HepG2 (cell line): ENCODE measurements around the gene EPB41L2. TPM values are rescaled to one million over a fixed set of nuclear protein-coding genes. Genes with fewer than 3 reads are reported as not detected.

Experiments
- CCDC6 ChIP-seq: sonication (generic); formaldehyde crosslinking; IDR thresholded peaks from 2 replicates; pipeline ENCODE4 v1.8.1; 2022; ENCODE audit warnings: mild to moderate bottlenecking, missing genetic modification reagents, moderate library complexity
- DNMT1 ChIP-seq: sonication (generic); formaldehyde crosslinking; IDR thresholded peaks from 2 replicates; pipeline ENCODE4 v1.5.1; 2020; ENCODE audit warnings: mild to moderate bottlenecking, missing genetic modification reagents
- FIP1L1 ChIP-seq: fragments of 200-400 bp; formaldehyde crosslinking; IDR thresholded peaks from 2 replicates; pipeline ENCODE4 v1.6.1; 2018; ENCODE audit warnings: low read depth, mild to moderate bottlenecking, low read length, moderate library complexity, borderline replicate concordance; ENCODE audit not compliant: insufficient read depth
- HOXD1 ChIP-seq: sonication (generic); formaldehyde crosslinking; IDR thresholded peaks from 2 replicates; pipeline ENCODE4 v1.5.0; 2020; ENCODE audit warnings: missing genetic modification reagents
- MED1 ChIP-seq: sonication (generic); formaldehyde crosslinking; IDR thresholded peaks from 2 replicates; pipeline ENCODE4 v1.4.0; 2020; ENCODE audit warnings: missing genetic modification reagents
- MIXL1 ChIP-seq: IDR thresholded peaks from 2 replicates; pipeline ENCODE4 v1.6.1; 2016
- NCOA2 ChIP-seq: sonication (generic); formaldehyde crosslinking; IDR thresholded peaks from 2 replicates; pipeline ENCODE4 v1.8.0; 2022; ENCODE audit warnings: inconsistent platforms
- POLR2A ChIP-seq, 2 experiments: IDR thresholded peaks; 2 replicates each; pipeline ENCODE4 v1.6.1; 2011; ENCODE audit warnings: low read depth in 2 of 2, low read length in 2 of 2, mild to moderate bottlenecking in 1 of 2, moderate library complexity in 1 of 2; ENCODE audit not compliant: insufficient read depth in 1 of 2
- RBM39 ChIP-seq: fragments of 200-400 bp; formaldehyde crosslinking; IDR thresholded peaks from one replicate; pipeline ENCODE4 v1.6.1; 2018; ENCODE audit warnings: antibody characterized with exemption, mild to moderate bottlenecking, low read depth, low read length; ENCODE audit not compliant: poor library complexity, severe bottlenecking
- SIN3B ChIP-seq: fragments of 150-350 bp; IDR thresholded peaks from 2 replicates; pipeline ENCODE4 v1.6.1; 2014; ENCODE audit warnings: low read length
- SNRNP70 ChIP-seq: fragments of 200-400 bp; formaldehyde crosslinking; IDR thresholded peaks from 2 replicates; pipeline ENCODE4 v1.6.1; 2017; ENCODE audit warnings: mild to moderate bottlenecking, low read depth, low read length, moderate library complexity
- SP2 ChIP-seq: sonication (generic); formaldehyde crosslinking; IDR thresholded peaks from 2 replicates; pipeline ENCODE4 v1.5.1; 2020; ENCODE audit warnings: mild to moderate bottlenecking, missing genetic modification reagents
- SP4 ChIP-seq: sonication (generic); formaldehyde crosslinking; IDR thresholded peaks from 2 replicates; pipeline ENCODE4 v1.8.1; 2023; ENCODE audit warnings: mild to moderate bottlenecking, missing genetic modification reagents
- STAG1 ChIP-seq: sonication (generic); formaldehyde crosslinking; IDR thresholded peaks from 2 replicates; pipeline ENCODE4 v1.4.0; 2020; ENCODE audit warnings: missing genetic modification reagents
- TAF15 ChIP-seq: fragments of 200-400 bp; formaldehyde crosslinking; IDR thresholded peaks from one replicate; pipeline ENCODE4 v1.6.1; 2018; ENCODE audit warnings: mild to moderate bottlenecking, low read depth, low read length; ENCODE audit not compliant: poor library complexity, severe bottlenecking
- ZKSCAN5 ChIP-seq: sonication (generic); formaldehyde crosslinking; IDR thresholded peaks from 2 replicates; pipeline ENCODE4 v1.5.1; 2020; ENCODE audit warnings: mild to moderate bottlenecking, missing genetic modification reagents
- ZMYM2 ChIP-seq: sonication (generic); formaldehyde crosslinking; IDR thresholded peaks from 2 replicates; pipeline ENCODE4 v1.8.0; 2022; ENCODE audit warnings: mild to moderate bottlenecking, missing genetic modification reagents
- ZNF337 ChIP-seq: sonication (generic); formaldehyde crosslinking; IDR thresholded peaks from 2 replicates; pipeline ENCODE4 v1.5.1; 2020; ENCODE audit warnings: missing genetic modification reagents, low read depth, mild to moderate bottlenecking, borderline replicate concordance
- ZNF550 ChIP-seq: sonication (generic); formaldehyde crosslinking; IDR thresholded peaks from 2 replicates; pipeline ENCODE4 v1.4.0; 2020; ENCODE audit warnings: mild to moderate bottlenecking, missing genetic modification reagents, borderline replicate concordance
- ZNF552 ChIP-seq: sonication (generic); formaldehyde crosslinking; IDR thresholded peaks from 2 replicates; pipeline ENCODE4 v1.9.0; 2022; ENCODE audit warnings: missing genetic modification reagents, mild to moderate bottlenecking, borderline replicate concordance
- ZNF883 ChIP-seq: sonication (generic); formaldehyde crosslinking; IDR thresholded peaks from 2 replicates; pipeline ENCODE4 v1.5.1; 2020; ENCODE audit warnings: mild to moderate bottlenecking, missing genetic modification reagents; ENCODE audit errors: not compliant biosample characterization
- polyA plus RNA-seq, 8 experiments: library from polyadenylated mRNA; depleted of rRNA in 3 of 8; stranded (reverse) in 7 of 8; unstranded in 1 of 8; fragments of >200 nt; fragmentation: Illumina TruSeq in 4 of 8; extraction: Trizol in 4 of 8; gene quantifications; 2 replicates each; pipeline versions ENCODE4 v1.2.1 to v1.2.3, GENCODE V29; 2011 to 2016; ENCODE audit warnings: low read depth in 4 of 8, missing spikeins in 1 of 8, mixed read lengths in 1 of 8; ENCODE audit not compliant: insufficient read depth in 1 of 8
- total RNA-seq, 5 experiments: library from RNA; depleted of rRNA; stranded (reverse); fragments of >200 nt; fragmentation: Illumina TruSeq; extraction: Trizol; gene quantifications; 2 replicates each; pipeline ENCODE4 v1.2.3, GENCODE V29; 2016; ENCODE audit warnings: low read depth in 1 of 5
- TF ChIP-seq, protein P1 (sequence below): sonication (generic); formaldehyde crosslinking; IDR thresholded peaks from 2 replicates; pipeline ENCODE4 v1.9.0; 2021; ENCODE audit warnings: missing genetic modification reagents, borderline replicate concordance
- TF ChIP-seq, protein P2 (sequence below): sonication (generic); formaldehyde crosslinking; IDR thresholded peaks from 2 replicates; pipeline ENCODE4 v1.4.0; 2020; ENCODE audit warnings: missing genetic modification reagents
- TF ChIP-seq, protein P3 (sequence below): sonication (generic); formaldehyde crosslinking; IDR thresholded peaks from 2 replicates; pipeline ENCODE4 v1.8.1; 2022; ENCODE audit warnings: mild to moderate bottlenecking, missing genetic modification reagents
- TF ChIP-seq, protein P4 (sequence below): IDR thresholded peaks from 2 replicates; pipeline ENCODE4 v1.6.1; 2012; ENCODE audit warnings: low read depth, low read length, improper control_type of control experiment

EPB41L2 gene
- total and polyA plus RNA-seq, 2 of the 13 experiments (the other 11 are each of a cell fraction or from before 2014, with no cell fraction given): 41.7 to 56.4 TPM

DNA sequence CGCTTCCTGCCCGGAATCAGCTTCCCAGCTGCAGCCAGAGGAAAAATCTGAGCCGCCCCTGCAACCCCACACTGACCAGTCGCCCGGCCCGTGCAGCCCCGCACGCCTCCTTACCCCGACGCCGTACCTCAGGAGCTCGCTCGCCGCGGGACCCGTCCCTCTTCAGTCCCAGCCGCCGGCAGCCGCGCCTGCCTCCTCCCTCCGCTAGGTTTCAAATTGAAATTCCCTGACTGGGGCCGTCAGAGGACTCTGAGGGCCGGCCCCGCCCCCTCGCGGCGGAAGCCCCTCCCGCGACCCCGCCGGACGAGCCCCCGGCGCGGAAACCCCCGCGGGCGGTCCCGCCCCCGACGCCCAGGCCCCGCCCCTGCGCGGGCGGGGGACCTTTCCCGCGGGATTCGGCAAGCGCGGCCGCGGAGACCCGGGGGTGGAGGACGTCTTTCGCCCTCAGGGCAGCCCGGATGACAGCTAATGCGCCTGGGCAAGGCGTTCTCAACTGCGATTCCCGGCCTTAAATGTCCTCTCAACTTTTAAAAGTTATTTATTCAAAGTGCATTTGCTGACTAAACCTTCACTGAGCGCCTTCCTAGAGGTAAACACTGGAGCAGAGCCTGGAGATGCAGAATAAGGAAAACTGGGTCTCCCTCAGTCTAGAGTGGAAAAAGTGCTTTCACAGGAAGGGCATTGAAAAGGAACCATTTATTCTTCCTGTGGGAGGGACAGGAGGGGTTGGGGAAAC is at the start of gene EPB41L2 (continued):
- peak; percentile 76 to 87 for TF ChIP-seq POLR2A (IDR thresholded peaks at IDR 0.05; ENCODE audit: insufficient read depth in 1 of 2, low read depth in 2 of 2, low read length in 2 of 2)
- no peak for TF ChIP-seq ZKSCAN5
- no peak for TF ChIP-seq ZMYM2 (CRISPR knock-in tag)
- no peak for TF ChIP-seq FIP1L1
- peak; percentile 89 for TF ChIP-seq RBM39
- no peak for TF ChIP-seq ZNF337 (CRISPR knock-in tag)
- TF ChIP-seq, protein P1, sequence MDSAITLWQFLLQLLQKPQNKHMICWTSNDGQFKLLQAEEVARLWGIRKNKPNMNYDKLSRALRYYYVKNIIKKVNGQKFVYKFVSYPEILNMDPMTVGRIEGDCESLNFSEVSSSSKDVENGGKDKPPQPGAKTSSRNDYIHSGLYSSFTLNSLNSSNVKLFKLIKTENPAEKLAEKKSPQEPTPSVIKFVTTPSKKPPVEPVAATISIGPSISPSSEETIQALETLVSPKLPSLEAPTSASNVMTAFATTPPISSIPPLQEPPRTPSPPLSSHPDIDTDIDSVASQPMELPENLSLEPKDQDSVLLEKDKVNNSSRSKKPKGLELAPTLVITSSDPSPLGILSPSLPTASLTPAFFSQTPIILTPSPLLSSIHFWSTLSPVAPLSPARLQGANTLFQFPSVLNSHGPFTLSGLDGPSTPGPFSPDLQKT: no peak
- TF ChIP-seq ZNF550 (CRISPR knock-in tag): no peak
- TF ChIP-seq SP4 (CRISPR knock-in tag): peak; percentile 96
- TF ChIP-seq, protein P2, sequence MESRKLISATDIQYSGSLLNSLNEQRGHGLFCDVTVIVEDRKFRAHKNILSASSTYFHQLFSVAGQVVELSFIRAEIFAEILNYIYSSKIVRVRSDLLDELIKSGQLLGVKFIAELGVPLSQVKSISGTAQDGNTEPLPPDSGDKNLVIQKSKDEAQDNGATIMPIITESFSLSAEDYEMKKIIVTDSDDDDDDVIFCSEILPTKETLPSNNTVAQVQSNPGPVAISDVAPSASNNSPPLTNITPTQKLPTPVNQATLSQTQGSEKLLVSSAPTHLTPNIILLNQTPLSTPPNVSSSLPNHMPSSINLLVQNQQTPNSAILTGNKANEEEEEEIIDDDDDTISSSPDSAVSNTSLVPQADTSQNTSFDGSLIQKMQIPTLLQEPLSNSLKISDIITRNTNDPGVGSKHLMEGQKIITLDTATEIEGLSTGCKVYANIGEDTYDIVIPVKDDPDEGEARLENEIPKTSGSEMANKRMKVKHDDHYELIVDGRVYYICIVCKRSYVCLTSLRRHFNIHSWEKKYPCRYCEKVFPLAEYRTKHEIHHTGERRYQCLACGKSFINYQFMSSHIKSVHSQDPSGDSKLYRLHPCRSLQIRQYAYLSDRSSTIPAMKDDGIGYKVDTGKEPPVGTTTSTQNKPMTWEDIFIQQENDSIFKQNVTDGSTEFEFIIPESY (CRISPR knock-in tag): no peak
- no peak for TF ChIP-seq SNRNP70
- no peak for TF ChIP-seq TAF15
- peak; percentile 16; the same call in 1 of the 2 replicates for TF ChIP-seq NCOA2 (CRISPR knock-in tag)
- TF ChIP-seq, protein P3, sequence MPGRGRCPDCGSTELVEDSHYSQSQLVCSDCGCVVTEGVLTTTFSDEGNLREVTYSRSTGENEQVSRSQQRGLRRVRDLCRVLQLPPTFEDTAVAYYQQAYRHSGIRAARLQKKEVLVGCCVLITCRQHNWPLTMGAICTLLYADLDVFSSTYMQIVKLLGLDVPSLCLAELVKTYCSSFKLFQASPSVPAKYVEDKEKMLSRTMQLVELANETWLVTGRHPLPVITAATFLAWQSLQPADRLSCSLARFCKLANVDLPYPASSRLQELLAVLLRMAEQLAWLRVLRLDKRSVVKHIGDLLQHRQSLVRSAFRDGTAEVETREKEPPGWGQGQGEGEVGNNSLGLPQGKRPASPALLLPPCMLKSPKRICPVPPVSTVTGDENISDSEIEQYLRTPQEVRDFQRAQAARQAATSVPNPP (CRISPR knock-in tag): peak; percentile 57; the same call in 1 of the 2 replicates
- TF ChIP-seq MED1: peak; percentile 42
- TF ChIP-seq SIN3B: peak; percentile 88
- TF ChIP-seq CCDC6 (CRISPR knock-in tag): 0 out of 2 replicates have a peak, but pooled peaks have one; percentile 35
- TF ChIP-seq, protein P4, sequence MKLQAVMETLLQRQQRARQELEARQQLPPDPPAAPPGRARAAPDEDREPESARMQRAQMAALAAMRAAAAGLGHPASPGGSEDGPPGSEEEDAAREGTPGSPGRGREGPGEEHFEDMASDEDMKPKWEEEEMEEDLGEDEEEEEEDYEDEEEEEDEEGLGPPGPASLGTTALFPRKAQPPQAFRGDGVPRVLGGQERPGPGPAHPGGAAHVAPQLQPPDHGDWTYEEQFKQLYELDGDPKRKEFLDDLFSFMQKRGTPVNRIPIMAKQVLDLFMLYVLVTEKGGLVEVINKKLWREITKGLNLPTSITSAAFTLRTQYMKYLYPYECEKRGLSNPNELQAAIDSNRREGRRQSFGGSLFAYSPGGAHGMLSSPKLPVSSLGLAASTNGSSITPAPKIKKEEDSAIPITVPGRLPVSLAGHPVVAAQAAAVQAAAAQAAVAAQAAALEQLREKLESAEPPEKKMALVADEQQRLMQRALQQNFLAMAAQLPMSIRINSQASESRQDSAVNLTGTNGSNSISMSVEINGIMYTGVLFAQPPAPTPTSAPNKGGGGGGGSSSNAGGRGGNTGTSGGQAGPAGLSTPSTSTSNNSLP: no peak
- TF ChIP-seq DNMT1 (CRISPR knock-in tag): no peak
- no peak; the same call in 1 of the 2 replicates for TF ChIP-seq ZNF552 (CRISPR knock-in tag)
- peak; percentile 21 for TF ChIP-seq STAG1 (CRISPR knock-in tag)
- no peak for TF ChIP-seq SP2 (CRISPR knock-in tag)
- TF ChIP-seq MIXL1 (CRISPR knock-in tag): peak; percentile 21; the same call in 1 of the 2 replicates
- no peak; the same call in 1 of the 2 replicates for TF ChIP-seq HOXD1
- peak; percentile 66 for TF ChIP-seq ZNF883 (CRISPR knock-in tag)
